Aorta (tissue), 5 donors: Measurements from ENCODE around the gene VPS26A. TPM values are rescaled to one million over a fixed set of nuclear protein-coding genes. Genes with fewer than 3 reads are reported as not detected.

Experiments
- ATAC-seq: fragments of 200-7000 bp; cut with Tn5 transposase; one replicate; pipeline ENCODE4 v1.9.1; 2022; ENCODE audit warnings: moderate library complexity; ENCODE audit not compliant: low FRiP score
- DNase-seq, 2 donors: peaks; one replicate each; pipeline ENCODE4 v3.0.0-alpha.2; 2020
- H3K27ac ChIP-seq, 2 donors: one replicate each; pipeline ENCODE4 v1.5.1; 2013; ENCODE audit warnings: low read length in 2 of 2, mild to moderate bottlenecking in 2 of 2, moderate library complexity in 2 of 2, control low read depth in 1 of 2, inconsistent platforms in 1 of 2, low read depth in 1 of 2
- H3K27me3 ChIP-seq, 2 donors: one replicate each; pipeline ENCODE4 v1.6.1; 2013; ENCODE audit warnings: control low read depth in 1 of 2, low read length in 1 of 2, mild to moderate bottlenecking in 1 of 2, moderate library complexity in 1 of 2; ENCODE audit not compliant: insufficient read depth in 2 of 2, control insufficient read depth in 1 of 2
- H3K36me3 ChIP-seq, 2 donors: one replicate each; pipeline ENCODE4 v1.6.1; 2013; ENCODE audit warnings: control low read depth in 1 of 2, low read length in 1 of 2, mild to moderate bottlenecking in 1 of 2; ENCODE audit not compliant: insufficient read depth in 2 of 2, control insufficient read depth in 1 of 2
- H3K4me1 ChIP-seq, 2 donors: one replicate each; pipeline ENCODE4 v1.6.1; 2013; ENCODE audit warnings: low read length in 2 of 2, control low read depth in 1 of 2, mild to moderate bottlenecking in 1 of 2, moderate library complexity in 1 of 2; ENCODE audit not compliant: insufficient read depth in 2 of 2, control insufficient read depth in 1 of 2
- H3K4me3 ChIP-seq, 2 donors: one replicate each; pipeline ENCODE4 v1.5.1; 2013; ENCODE audit warnings: low read length in 2 of 2, control low read depth in 1 of 2, mild to moderate bottlenecking in 1 of 2
- H3K9me3 ChIP-seq: one replicate; pipeline ENCODE4 v1.6.1; 2013; ENCODE audit warnings: mild to moderate bottlenecking, low read length; ENCODE audit not compliant: control insufficient read depth
- WGBS, 2 donors: extraction: QIAGEN DNeasy Blood & Tissue Kit; methylation state at CpG; one replicate each; pipeline ENCODE4 v1.1.7; 2013; 5-methylcytosine and 5-hydroxymethylcytosine counted together
- intact Hi-C, 2 donors: fragments of 100-400 bp; cut with DNase I; formaldehyde crosslinking; loops; one replicate each; pipeline versions ENCODE4 v1.14.2 to v1.15.0; 2022
- polyA plus RNA-seq, 2 donors: library from polyadenylated mRNA; stranded (reverse); fragments of 200-250 nt; gene quantifications; one replicate each; pipeline ENCODE4 v1.2.3, GENCODE V29; 2013
- total RNA-seq, 2 donors: library from RNA; stranded (reverse); fragmentation: NEBNext Ultra II Directional; extraction: Animal tissue kit (Norgen Biotek cat#: 25700); gene quantifications; one replicate each; pipeline ENCODE4 v1.2.1, GENCODE V29; 2021
- donor health status: healthy with polysubstance abuse.
- donor health status: Bipolar disorder and iron deficiency.
- donor health status: DM: no; HTN: no; CAD: no.
- donor health status: DM: no; HTN: no; CAD: no.
- donor health status: DM: yes; HTN: yes; CAD: no.

The VPS26A gene
- total and polyA plus RNA-seq, 4 donors: 31.9 to 49.2 (median 44.9) TPM

- intact Hi-C loops: no loop called here
- no peaks in the 10 kb centered on the region for H3K9me3 ChIP-seq
- ATAC-seq (no peak), DNase-seq (no peak)
- H3K27ac ChIP-seq: no peak overlapping the region
- no peaks in the 10 kb centered on the region for H3K4me1 ChIP-seq
- WGBS, 2 donors: 67 to 74% methylated on average over 4 of the region's 4 CpGs
- no peak overlapping the region for H3K4me3 ChIP-seq
- H3K27me3 ChIP-seq: no peaks in the 10 kb centered on the region
- no peaks in the 10 kb centered on the region for H3K36me3 ChIP-seq
Observed at GRCh38 chr10:69097729-69098128, 26.2 kb upstream of the VPS26A start.

GRCh38 chr10:69100136-69100872 is 23.7 kb upstream of the VPS26A start:
- H3K27me3 ChIP-seq: no peaks in the 10 kb centered on the region
- DNase-seq (no peak), ATAC-seq (no peak)
- peaks cover 2% of the 10 kb centered on the region for H3K9me3 ChIP-seq
- no peak overlapping the region for H3K4me3 ChIP-seq
- no peak overlapping the region for H3K27ac ChIP-seq
- no peaks in the 10 kb centered on the region for H3K4me1 ChIP-seq
- intact Hi-C loops: no loop called here
- H3K36me3 ChIP-seq: peaks cover 0 to 3% of the 10 kb centered on the region in 2 donors
- 52 to 56% methylated on average over 7 of the region's 7 CpGs for WGBS, 2 donors

GRCh38 chr10:69101451-69102095 is 22.4 kb upstream of the VPS26A start:
- Histone ChIP-seq H3K27ac (no peak overlapping the region), H3K36me3 (peaks cover 0 to 3% of the 10 kb centered on the region in 2 donors), H3K9me3 (peaks cover 2% of the 10 kb centered on the region), H3K4me1 (no peaks in the 10 kb centered on the region), H3K27me3 (no peaks in the 10 kb centered on the region), H3K4me3 (no peak overlapping the region)
- DNase-seq (no peak), ATAC-seq (no peak)
- intact Hi-C loops: no loop called here
- 70 to 82% methylated on average over 6 of the region's 6 CpGs for WGBS, 2 donors

- Histone ChIP-seq H3K27me3 (no peaks in the 10 kb centered on the region), H3K27ac (no peak overlapping the region), H3K9me3 (peaks cover 2% of the 10 kb centered on the region), H3K4me1 (no peaks in the 10 kb centered on the region), H3K4me3 (no peak overlapping the region), H3K36me3 (peaks cover 0 to 3% of the 10 kb centered on the region in 2 donors)
- ATAC-seq (no peak), DNase-seq (no peak)
- WGBS, 2 donors: 86 to 89% methylated on average over 3 of the region's 3 CpGs
- intact Hi-C loops: no loop called here
Observed at GRCh38 chr10:69102440-69102839, 21.5 kb upstream of the VPS26A start.

- no peak for DNase-seq
- WGBS, 2 donors: 88 to 90% methylated on average over 7 of the region's 7 CpGs
- intact Hi-C loops: no loop called here
- Histone ChIP-seq H3K9me3 (peaks cover 2% of the 10 kb centered on the region), H3K4me3 (no peak overlapping the region), H3K4me1 (no peaks in the 10 kb centered on the region), H3K36me3 (peaks cover 0 to 3% of the 10 kb centered on the region in 2 donors), H3K27ac (no peak overlapping the region), H3K27me3 (no peaks in the 10 kb centered on the region)
- no peak for ATAC-seq
Observed at GRCh38 chr10:69103784-69104183, 20.2 kb upstream of the VPS26A start.

GRCh38 chr10:69104994-69105790 is 18.8 kb upstream of the VPS26A start:
- H3K27me3 ChIP-seq: no peaks in the 10 kb centered on the region
- DNase-seq (no peak), ATAC-seq (no peak)
- H3K4me1 ChIP-seq: no peaks in the 10 kb centered on the region
- intact Hi-C loops: no loop called here
- no peak overlapping the region for H3K27ac ChIP-seq
- H3K36me3 ChIP-seq: peaks cover 0 to 3% of the 10 kb centered on the region in 2 donors
- H3K9me3 ChIP-seq: peaks cover 2% of the 10 kb centered on the region
- H3K4me3 ChIP-seq: no peak overlapping the region
- WGBS, 2 donors: 98 to 100% methylated on average over 1 of the region's 1 CpG

- DNase-seq (no peak), ATAC-seq (peak; percentile 50)
- intact Hi-C loops: no loop called here
- Histone ChIP-seq H3K9me3 (peaks cover 2% of the 10 kb centered on the region), H3K27me3 (no peaks in the 10 kb centered on the region), H3K4me3 (no peak overlapping the region), H3K27ac (no peak overlapping the region), H3K36me3 (peaks cover 0 to 3% of the 10 kb centered on the region in 2 donors), H3K4me1 (no peaks in the 10 kb centered on the region)
Observed at GRCh38 chr10:69107176-69107490, 16.8 kb upstream of the VPS26A start.

- ATAC-seq (no peak), DNase-seq (no peak)
- no peak overlapping the region for H3K27ac ChIP-seq
- WGBS, 2 donors: 89 to 95% methylated on average over 2 of the region's 2 CpGs
- peaks cover 2% of the 10 kb centered on the region for H3K9me3 ChIP-seq
- no peaks in the 10 kb centered on the region for H3K27me3 ChIP-seq
- peaks cover 0 to 3% of the 10 kb centered on the region in 2 donors for H3K36me3 ChIP-seq
- H3K4me1 ChIP-seq: no peaks in the 10 kb centered on the region
- H3K4me3 ChIP-seq: no peak overlapping the region
- intact Hi-C loops: no loop called here
Observed at GRCh38 chr10:69107699-69108098, 16.3 kb upstream of the VPS26A start.
